Measurements from ENCODE around the gene LCN2.
A peak's percentile ranks its signal among the peaks of the same experiment; 100 is the strongest.

LCN2 gene

DNA sequence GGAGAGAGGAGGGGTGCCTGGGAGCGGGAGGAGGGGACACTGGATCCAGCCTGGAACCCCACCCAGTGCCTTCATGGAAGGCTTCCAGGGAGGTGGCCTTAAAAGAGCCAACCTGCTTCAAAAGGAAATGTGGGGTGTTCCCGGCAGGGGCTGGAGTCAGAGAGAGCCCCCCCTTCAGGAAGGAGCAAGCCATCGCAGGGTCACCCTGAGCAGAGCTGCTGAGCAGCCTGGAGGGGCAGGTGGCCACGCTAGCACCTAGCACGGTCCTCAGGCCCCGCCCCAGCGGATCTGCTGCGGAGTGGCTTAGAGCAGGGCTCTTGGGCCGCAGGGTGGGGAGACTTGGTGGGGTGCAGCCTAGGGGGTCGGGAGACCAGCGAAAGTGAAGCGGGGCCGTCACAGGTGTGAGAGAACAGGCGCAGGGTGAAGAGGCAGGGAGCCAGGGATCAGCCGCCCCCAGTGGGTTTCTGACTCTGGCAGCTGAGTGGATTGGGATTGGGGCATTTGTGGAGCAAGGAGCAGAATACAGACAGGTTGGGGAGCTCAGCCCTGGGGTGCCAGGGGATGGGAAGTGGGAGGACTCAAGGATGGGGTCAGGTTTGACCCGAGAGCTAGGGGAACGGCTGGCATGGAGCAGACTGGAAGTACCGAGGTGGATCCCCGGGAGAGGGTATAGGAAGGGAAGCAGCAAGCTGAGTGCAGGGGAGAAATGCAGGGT, 1.5 kb downstream of the LCN2 start:
- DNase-seq (ENCODE audit: low spot score) = no peak

DNA sequence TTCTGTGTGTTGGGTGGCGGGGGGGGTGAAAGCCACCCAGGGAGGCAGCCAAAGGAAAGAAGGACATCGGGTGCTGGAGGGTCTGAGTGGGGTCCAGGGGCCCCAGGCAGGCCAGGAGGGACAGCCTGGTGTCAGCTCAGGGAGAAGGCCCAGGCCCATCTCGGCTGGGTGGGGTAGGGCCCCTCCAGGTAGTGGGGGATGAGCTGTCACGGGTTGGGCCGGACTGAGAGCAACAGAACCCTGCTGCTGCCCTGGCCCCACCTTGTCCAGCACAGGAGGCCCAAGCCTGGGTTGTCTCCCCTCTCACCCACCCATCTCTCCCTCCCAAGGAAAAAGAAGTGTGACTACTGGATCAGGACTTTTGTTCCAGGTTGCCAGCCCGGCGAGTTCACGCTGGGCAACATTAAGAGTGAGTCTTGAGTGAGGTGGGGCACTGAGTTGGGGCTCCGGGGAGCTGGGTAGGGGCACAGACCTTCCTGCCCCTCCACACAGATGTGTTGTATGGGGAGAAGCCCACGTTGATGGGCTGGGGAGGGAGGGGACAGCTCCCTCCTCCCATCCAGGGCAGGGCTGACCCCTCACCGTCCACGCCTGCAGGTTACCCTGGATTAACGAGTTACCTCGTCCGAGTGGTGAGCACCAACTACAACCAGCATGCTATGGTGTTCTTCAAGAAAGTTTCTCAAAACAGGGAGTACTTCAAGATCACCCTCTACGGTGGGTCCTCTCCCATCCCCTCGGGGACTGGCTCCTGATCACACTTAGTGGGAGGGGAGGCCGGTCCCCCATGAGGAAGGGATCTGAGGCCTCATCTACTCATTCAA, 2.3 kb downstream of the LCN2 start:
- no peak for DNase-seq (ENCODE audit: low spot score)

- DNase-seq (ENCODE audit: low spot score) = no peak
These were observed 3.1 kb downstream of the LCN2 start for GRCh38 chr9:128152133-128153059.

DNA sequence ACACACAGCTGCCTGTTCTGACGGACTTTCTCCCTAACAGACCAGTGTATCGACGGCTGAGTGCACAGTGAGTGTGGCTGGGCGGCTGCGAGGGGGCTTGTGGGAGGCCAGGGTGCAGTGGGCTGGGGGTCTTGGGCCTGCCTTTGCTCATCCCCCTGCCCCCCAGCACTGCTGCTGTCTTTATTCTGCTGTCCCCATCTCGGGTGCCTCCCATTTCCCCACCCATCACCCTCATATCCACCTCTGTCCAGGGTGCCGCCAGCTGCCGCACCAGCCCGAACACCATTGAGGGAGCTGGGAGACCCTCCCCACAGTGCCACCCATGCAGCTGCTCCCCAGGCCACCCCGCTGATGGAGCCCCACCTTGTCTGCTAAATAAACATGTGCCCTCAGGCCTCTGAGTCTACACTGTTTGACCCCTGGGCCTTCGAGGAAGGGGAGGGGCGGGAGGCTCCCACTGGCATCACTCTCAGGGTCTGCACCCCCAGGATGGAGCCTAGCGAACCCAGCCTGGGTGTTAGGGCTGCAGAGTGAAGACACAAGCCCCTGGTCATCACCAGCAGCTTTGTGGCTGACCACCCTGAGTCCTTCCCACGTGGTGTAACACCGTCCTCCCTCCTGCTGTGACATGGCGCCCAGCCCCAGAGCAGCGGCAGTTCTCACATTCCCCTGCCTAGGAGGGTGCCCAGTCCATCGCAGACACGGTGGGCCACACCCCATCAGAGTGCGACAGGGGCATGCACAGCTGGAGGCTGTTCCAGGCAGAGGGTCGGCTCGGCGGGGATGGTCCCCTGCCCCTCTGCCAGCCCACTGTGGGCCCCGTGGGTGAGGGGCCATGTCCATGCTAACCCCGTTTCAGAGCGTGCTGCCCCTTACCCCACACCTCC, 4.0 kb downstream of the LCN2 start:
- DNase-seq (ENCODE audit: low spot score) = no peak

GRCh38 chr9:128153947-128154695, 4.9 kb downstream of the LCN2 start:
- no peak for DNase-seq (ENCODE audit: low spot score)

GRCh38 chr9:128155736-128156500, 6.7 kb downstream of the LCN2 start:
- no peak for DNase-seq (ENCODE audit: low spot score)

DNA sequence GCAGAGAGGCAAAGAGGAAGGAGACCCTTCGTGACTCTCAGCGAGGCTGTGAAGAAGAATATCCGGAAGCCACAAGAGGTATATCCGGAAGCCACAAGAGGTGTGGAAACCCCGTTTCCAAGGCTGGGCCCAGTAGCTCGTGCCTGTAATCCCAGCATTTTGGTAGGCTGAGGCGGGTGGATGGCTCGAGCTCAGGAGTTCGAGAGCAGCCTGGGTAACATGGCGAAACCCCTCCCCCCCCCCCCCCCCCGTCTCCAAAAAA, 10.2 kb downstream of the LCN2 start:
- DNase-seq (ENCODE audit: low spot score) = peak; percentile 69

DNA sequence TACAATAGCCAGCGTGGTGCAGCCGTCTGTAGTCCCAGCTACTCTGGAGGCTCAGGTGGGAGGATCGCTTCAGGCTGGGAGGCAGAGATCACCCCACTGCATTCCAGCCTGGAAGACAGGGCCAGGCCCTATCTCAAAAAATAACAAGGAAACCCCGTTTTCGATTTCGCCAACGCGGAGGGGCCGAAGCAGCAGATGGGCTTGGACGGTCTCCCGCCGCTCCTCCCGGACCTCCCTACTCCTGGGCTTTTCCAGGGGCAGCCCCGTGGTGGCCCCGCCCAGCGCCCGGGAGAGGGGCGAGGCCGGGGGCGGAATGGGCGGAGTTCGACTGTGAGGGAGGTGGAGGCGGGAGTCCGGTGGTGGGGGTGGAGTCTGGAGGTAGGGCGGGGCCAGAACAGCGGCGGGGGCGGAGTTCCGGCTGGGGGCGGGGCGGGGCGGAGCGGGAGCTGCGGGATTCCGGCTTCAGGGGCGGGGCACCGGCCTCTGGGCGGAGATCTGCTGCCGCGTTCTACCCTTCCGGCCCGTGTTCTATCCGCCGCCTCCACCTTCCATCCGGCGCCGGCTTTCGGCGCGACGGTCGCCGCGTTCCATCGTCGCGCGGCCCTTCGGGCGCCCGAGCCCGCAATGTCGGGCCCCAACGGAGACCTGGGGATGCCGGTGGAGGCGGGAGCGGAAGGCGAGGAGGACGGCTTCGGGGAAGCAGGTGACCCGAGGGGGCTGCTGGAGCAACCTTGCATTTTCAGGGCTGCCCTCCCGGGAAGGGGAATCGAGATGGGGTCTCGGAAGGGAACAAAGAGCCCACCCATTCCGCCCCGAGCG, 10.7 kb downstream of the LCN2 start, which contains the start of gene BBLN:
BBLN (plus strand) TSS at position 482 of the 819 bp plus-strand sequence; CDS start at position 625, 143 bp downstream.
- DNase-seq (ENCODE audit: low spot score) = peak; percentile 93

GRCh38 chr9:128160603-128160987, 11.3 kb downstream of the LCN2 start:
- DNase-seq (ENCODE audit: low spot score) = no peak

GRCh38 chr9:128161215-128161902, 12.1 kb downstream of the LCN2 start:
- DNase-seq (ENCODE audit: low spot score) = no peak

- DNase-seq (ENCODE audit: low spot score) = no peak
These were observed 13.2 kb downstream of the LCN2 start for GRCh38 chr9:128162215-128163026.

DNA sequence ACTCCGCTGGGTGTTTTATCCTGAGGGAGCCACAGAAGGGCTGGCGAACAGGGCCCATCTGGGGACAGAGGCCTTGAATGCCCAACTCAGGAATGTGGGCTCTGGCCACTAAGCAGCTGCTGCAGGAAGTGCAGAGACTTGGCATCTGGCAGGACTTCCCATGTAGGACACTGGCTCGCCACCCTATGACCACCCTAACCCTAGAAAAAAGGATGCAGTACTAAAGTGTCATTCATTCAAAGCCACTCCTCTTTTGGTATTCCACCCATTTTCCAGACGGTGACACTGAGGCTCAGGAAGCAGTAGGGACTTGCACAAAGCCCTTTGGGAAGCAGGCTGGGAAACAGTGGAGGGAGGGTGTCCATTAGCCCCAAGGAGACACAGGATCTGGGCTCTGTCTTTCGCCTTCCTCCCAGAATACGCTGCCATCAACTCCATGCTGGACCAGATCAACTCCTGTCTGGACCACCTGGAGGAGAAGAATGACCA, 13.8 kb downstream of the LCN2 start:
- DNase-seq (ENCODE audit: low spot score) = no peak

DNA sequence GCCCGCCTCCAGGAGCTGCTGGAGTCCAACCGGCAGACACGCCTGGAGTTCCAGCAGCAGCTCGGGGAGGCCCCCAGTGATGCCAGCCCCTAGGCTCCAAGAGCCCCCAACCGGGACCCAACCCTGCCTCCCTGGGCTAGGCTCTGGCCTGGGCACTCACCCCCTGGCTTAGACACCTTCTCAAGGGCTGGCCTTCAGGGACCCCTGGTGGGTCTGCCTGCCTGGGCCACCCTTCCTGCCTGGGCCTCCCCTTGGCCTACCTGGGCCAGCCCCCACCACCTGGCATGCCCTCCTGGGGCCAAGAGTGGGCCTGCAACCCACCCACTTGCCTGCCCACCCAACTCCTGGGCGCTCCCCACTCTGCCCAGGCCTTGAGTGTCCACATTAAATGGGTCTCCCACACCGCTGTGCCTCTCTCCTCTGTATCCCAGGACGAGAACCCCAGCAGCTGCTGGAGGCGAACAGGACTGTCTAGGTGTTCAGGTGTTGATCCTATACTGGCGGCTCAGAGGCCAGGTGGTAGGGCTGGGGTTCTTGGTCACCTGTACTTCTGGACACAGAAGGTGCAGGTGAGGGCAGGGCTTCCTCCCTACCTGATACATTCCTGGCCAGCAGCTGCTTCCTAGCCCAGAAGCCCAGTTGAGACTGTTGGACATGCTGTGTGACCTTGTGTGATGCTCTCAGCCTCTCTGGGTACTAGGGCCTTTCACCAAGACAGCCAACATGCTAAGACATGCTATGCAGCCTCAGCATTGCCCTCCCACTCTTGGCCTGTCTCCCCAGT, 14.5 kb downstream of the LCN2 start:
- no peak for DNase-seq (ENCODE audit: low spot score)

GRCh38 chr9:128164307-128164885, 15.1 kb downstream of the LCN2 start:
- DNase-seq (ENCODE audit: low spot score) = no peak

DNA sequence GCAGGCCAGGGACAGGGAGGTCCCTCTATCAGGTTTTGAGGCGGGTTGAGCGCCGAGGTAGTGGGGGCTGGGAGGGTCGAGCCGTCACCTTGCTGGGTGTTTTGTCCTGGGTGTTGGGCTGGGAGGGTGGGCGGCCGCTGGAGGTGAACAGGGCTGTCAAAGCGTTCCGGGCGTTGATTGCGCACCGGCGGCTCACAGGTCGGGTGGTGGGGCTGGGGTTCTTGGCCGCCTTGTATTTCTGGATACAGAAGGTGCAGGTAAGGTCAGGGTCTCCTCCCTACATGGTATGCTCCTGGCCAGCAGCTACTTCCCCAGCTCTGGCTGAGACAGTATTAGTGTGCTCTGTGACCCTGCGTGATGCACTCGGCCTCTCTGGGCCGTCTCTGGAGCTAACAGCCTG, 16.9 kb downstream of the LCN2 start:
- DNase-seq (ENCODE audit: low spot score) = no peak

DNA sequence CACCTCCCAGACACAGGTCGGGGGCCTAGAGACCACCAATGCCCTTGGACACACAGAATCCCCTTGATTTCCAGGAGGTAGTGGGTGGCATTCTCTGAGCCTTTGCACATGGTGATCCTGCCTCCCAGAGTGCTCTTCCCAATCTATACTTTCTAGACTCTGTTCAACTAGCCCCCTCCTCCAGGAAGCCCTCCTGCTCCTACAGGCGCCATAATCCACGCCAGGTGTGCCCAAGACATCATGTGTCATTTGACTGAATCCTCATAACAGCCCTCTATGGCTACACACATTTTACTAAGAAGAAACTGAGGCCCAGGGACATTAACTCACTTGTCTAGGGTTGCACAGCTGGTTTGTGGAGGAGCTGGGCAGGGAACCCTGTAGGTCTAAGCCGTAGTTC, 18.0 kb downstream of the LCN2 start:
- no peak for DNase-seq (ENCODE audit: low spot score)

Measured in CD4-positive, alpha-beta T cell treated with Interleukin-6 at 100 ng/mL for 8 hours (primary cell).